Mesendoderm (in vitro differentiated cells): ENCODE results near the gene ARMH3.
"Not testable (repeated sequence)": the region's sequence is repeated elsewhere in the genome, so short reads cannot be mapped to it uniquely, and the experiment has no call there.

Experiments used
- DNase-seq: peaks from one replicate; pipeline ENCODE4 v3.0.0; 2013
- H2AK5ac ChIP-seq: 2 replicates; pipeline ENCODE4 v1.6.1; 2013; ENCODE audit warnings: low read length, inconsistent platforms
- H2BK120ac ChIP-seq: 2 replicates; pipeline ENCODE4 v1.6.1; 2013; ENCODE audit warnings: low read depth, mild to moderate bottlenecking, low read length, moderate library complexity, mixed read lengths
- H2BK15ac ChIP-seq: replicated peaks from 2 replicates; pipeline ENCODE4 v1.6.1; 2013; ENCODE audit warnings: low read depth, mild to moderate bottlenecking, moderate library complexity
- H2BK5ac ChIP-seq: 2 replicates; pipeline ENCODE4 v1.6.1; 2013; ENCODE audit warnings: low read length, inconsistent platforms
- H3K18ac ChIP-seq: 2 replicates; pipeline ENCODE4 v1.6.1; 2013; ENCODE audit warnings: mild to moderate bottlenecking, low read length, mixed read lengths
- H3K23ac ChIP-seq: one replicate; pipeline ENCODE4 v1.6.1; 2013; ENCODE audit warnings: low read length
- H3K27ac ChIP-seq: 2 replicates; pipeline ENCODE4 v1.5.1; 2013; ENCODE audit warnings: low read depth, mild to moderate bottlenecking, inconsistent platforms, low read length, moderate library complexity
- H3K27me3 ChIP-seq: 2 replicates; pipeline ENCODE4 v1.6.1; 2013; ENCODE audit warnings: low read length, control low read depth, mild to moderate bottlenecking, inconsistent platforms; ENCODE audit not compliant: insufficient read depth, poor library complexity
- H3K36me3 ChIP-seq: 2 replicates; pipeline ENCODE4 v1.6.1; 2013; ENCODE audit warnings: low read length, inconsistent platforms; ENCODE audit not compliant: control insufficient read depth, insufficient read depth
- H3K4ac ChIP-seq: one replicate; pipeline ENCODE4 v1.6.1; 2013; ENCODE audit warnings: low read depth, mild to moderate bottlenecking, low read length, moderate library complexity
- H3K4me1 ChIP-seq: 2 replicates; pipeline ENCODE4 v1.6.1; 2013; ENCODE audit warnings: low read depth, low read length, inconsistent platforms; ENCODE audit not compliant: control insufficient read depth
- H3K4me2 ChIP-seq: 2 replicates; pipeline ENCODE4 v1.6.1; 2013; ENCODE audit warnings: low read length
- H3K4me3 ChIP-seq: 2 replicates; pipeline ENCODE4 v1.5.1; 2013; ENCODE audit warnings: mild to moderate bottlenecking, low read length
- H3K56ac ChIP-seq: one replicate; pipeline ENCODE4 v1.6.1; 2013; ENCODE audit warnings: low read length
- H3K79me1 ChIP-seq: 2 replicates; pipeline ENCODE4 v1.6.1; 2013; ENCODE audit warnings: low read length, inconsistent platforms
- H3K79me2 ChIP-seq: 2 replicates; pipeline ENCODE4 v1.6.1; 2013; ENCODE audit warnings: mild to moderate bottlenecking, low read length; ENCODE audit not compliant: control insufficient read depth, insufficient read depth
- H3K9ac ChIP-seq: 2 replicates; pipeline ENCODE4 v1.6.1; 2013; ENCODE audit warnings: low read length, inconsistent platforms
- H4K5ac ChIP-seq: one replicate; pipeline ENCODE4 v1.6.1; 2013; ENCODE audit warnings: low read length
- H4K8ac ChIP-seq: one replicate; pipeline ENCODE4 v1.6.1; 2013; ENCODE audit warnings: low read depth, mild to moderate bottlenecking, control low read depth, low read length, moderate library complexity
- WGBS: extraction: QIAGEN DNeasy Blood & Tissue Kit; methylation state at CpG from one replicate; pipeline ENCODE4 v1.1.7; 2013; ENCODE audit warnings: low lambda C conversion rate, missing lambda C conversion rate; ENCODE audit not compliant: insufficient coverage; ENCODE audit errors: extremely low coverage; 5-methylcytosine and 5-hydroxymethylcytosine counted together

Gene ARMH3

DNA sequence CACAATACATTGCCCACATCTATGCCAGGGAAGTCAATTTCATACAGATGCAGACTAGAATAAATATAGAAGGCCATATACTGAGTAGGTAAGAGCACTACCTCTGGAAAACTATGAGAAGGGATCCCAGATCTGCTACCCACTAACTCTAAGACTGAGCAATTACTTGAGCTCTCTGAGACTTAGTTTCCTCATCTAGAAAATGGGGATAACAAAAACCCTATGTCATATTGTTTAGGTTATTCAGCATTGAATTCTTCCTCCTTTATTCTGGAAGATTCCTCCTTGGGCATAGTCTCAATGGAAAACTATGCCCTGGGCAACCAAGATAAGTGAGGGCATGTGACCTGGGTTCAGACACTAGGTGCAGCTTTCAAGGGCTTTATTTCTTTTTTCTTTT lies 4.0 kb upstream of the ARMH3 start:
- no peak overlapping the region for H3K9ac ChIP-seq
- no peak overlapping the region for H2BK15ac ChIP-seq
- H3K56ac ChIP-seq: no peak overlapping the region
- DNase-seq: no peak
- H2AK5ac ChIP-seq: no peak overlapping the region
- H3K4me1 ChIP-seq: no peaks in the 10 kb centered on the region
- H3K79me1 ChIP-seq: no peaks in the 10 kb centered on the region
- no peaks in the 10 kb centered on the region for H3K79me2 ChIP-seq
- no peak overlapping the region for H3K18ac ChIP-seq
- no peak overlapping the region for H3K27ac ChIP-seq
- H3K4me2 ChIP-seq: no peak overlapping the region
- no peak overlapping the region for H4K5ac ChIP-seq
- H3K4me3 ChIP-seq: no peak overlapping the region
- no peaks in the 10 kb centered on the region for H3K36me3 ChIP-seq
- no peak overlapping the region for H3K4ac ChIP-seq
- no peak overlapping the region for H3K23ac ChIP-seq
- H4K8ac ChIP-seq: no peak overlapping the region
- no peak overlapping the region for H2BK5ac ChIP-seq
- no peaks in the 10 kb centered on the region for H3K27me3 ChIP-seq
- H2BK120ac ChIP-seq: no peak overlapping the region

DNA sequence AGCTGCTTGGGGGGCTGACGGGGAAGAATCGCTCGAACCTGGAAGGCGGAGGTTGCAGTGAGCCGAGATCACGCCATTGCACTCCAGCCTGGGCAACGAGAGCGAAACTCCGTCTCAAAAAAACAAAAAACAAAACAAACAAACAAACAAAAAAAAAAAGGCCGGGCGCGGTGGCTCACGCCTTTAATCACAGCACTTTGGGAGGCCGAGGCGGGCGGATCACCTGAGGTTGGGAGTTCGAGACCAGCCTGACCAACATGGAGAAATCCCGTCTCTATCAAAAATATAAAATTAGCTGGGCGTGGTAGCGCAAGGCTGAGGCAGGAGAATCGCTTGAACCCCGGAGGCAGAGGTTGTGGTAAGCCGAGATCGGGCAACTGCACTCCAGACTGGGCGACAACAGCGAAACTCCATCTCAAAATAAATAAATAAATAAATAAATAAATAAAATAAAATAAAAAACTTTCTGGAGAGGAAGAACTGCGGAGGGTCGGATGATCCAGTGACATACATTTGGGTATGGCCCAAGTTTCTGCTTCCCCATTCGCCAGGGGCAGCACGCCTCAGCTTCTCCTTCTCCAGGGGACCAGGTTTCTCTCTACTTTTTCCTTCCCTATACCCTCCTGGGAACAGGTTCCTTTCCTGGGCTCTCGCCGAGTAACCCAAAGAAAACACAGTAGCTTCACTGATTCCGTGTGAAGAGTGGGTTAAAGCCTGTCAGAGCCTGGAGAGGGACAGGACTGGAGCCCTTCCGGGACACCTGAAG lies 909 bp downstream of the ARMH3 start:
- not testable (repeated sequence) for H2BK5ac ChIP-seq, H3K23ac ChIP-seq, H3K79me1 ChIP-seq, H3K27me3 ChIP-seq, H3K79me2 ChIP-seq, H4K8ac ChIP-seq, H3K36me3 ChIP-seq, H4K5ac ChIP-seq, H2BK15ac ChIP-seq, DNase-seq, H3K4ac ChIP-seq, H2AK5ac ChIP-seq, H3K4me1 ChIP-seq, H2BK120ac ChIP-seq
- peak overlapping the region; percentile 60 for H3K4me2 ChIP-seq
- peak overlapping the region; percentile 93 for H3K56ac ChIP-seq
- peak overlapping the region; percentile 75 for H3K27ac ChIP-seq
- H3K18ac ChIP-seq: peak overlapping the region; percentile 77
- no CpG with 5 or more reads among the region's 34 CpGs for WGBS
- H3K9ac ChIP-seq: peak overlapping the region; percentile 75
- peak overlapping the region; percentile 67 for H3K4me3 ChIP-seq

DNA sequence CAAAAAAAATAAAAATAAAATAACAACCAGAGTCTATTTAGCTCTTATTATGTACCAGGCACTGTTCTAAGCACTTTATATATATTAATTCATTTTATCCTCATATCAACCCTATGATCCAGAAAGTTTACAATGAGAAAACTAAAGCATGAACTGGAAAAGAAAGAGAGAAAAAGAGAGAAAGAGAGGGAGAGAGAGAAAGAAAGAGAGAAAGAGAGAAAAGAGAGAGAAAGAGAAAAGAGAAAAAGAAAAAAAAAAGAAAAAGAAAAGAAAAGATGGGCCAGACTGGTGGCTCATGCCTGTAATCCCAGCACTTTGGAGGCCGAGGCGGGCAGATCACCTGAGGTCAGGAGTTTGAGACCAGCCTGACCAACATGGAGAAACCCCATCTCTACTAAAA lies 9.9 kb downstream of the ARMH3 start:
- no peak overlapping the region for H3K4me3 ChIP-seq
- H3K27ac ChIP-seq: no peak overlapping the region
- no peak overlapping the region for H2BK15ac ChIP-seq
- H3K27me3 ChIP-seq: no peaks in the 10 kb centered on the region
- H2AK5ac ChIP-seq: no peak overlapping the region
- no peak for DNase-seq
- no peak overlapping the region for H2BK120ac ChIP-seq
- H3K79me1 ChIP-seq: peaks cover 4% of the 10 kb centered on the region
- H3K79me2 ChIP-seq: no peaks in the 10 kb centered on the region
- no CpG with 5 or more reads among the region's 2 CpGs for WGBS
- no peak overlapping the region for H2BK5ac ChIP-seq
- no peak overlapping the region for H3K23ac ChIP-seq
- no peak overlapping the region for H3K4me2 ChIP-seq
- no peak overlapping the region for H3K9ac ChIP-seq
- H3K4ac ChIP-seq: no peak overlapping the region
- H4K8ac ChIP-seq: no peak overlapping the region
- H4K5ac ChIP-seq: no peak overlapping the region
- H3K36me3 ChIP-seq: no peaks in the 10 kb centered on the region
- no peak overlapping the region for H3K56ac ChIP-seq
- H3K4me1 ChIP-seq: no peaks in the 10 kb centered on the region
- H3K18ac ChIP-seq: no peak overlapping the region

DNA sequence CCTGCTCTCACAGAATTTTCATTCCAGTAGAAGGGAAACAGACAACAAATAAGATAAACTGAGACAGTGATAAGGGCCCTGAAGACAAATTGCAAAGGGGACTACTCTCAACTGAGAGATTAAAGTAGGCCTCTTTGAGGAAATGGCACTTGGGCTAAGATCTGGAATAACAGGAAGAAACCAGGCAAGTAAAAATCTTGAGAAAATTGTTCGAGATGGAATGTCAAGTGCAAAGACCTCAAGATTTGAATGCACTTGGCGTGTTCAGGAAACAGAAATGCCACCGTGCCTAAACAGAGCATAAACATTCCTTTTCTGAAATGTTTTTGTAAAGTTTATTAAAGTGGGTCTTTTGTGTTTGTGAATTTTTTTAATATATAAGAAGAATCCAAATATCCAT lies 10.7 kb downstream of the ARMH3 start:
- Histone ChIP-seq H3K27me3 (no peaks in the 10 kb centered on the region), H3K36me3 (no peaks in the 10 kb centered on the region), H3K27ac (no peak overlapping the region), H3K23ac (no peak overlapping the region), H3K4ac (no peak overlapping the region), H3K4me2 (no peak overlapping the region), H3K56ac (no peak overlapping the region), H4K8ac (no peak overlapping the region), H4K5ac (no peak overlapping the region), H2BK120ac (no peak overlapping the region), H3K4me1 (no peaks in the 10 kb centered on the region), H2BK5ac (no peak overlapping the region), H3K79me2 (peaks cover 3% of the 10 kb centered on the region), H2BK15ac (no peak overlapping the region), H3K4me3 (no peak overlapping the region), H2AK5ac (no peak overlapping the region), H3K79me1 (peaks cover 8% of the 10 kb centered on the region), H3K9ac (no peak overlapping the region), H3K18ac (no peak overlapping the region)
- WGBS: no CpG with 5 or more reads among the region's 3 CpGs
- no peak for DNase-seq

GRCh38 chr10:102040305-102041050 lies 15.5 kb downstream of the ARMH3 start:
- Histone ChIP-seq H2BK15ac (no peak overlapping the region), H3K23ac (no peak overlapping the region), H2BK5ac (no peak overlapping the region), H3K79me1 (peaks cover 6% of the 10 kb centered on the region), H4K5ac (no peak overlapping the region), H3K79me2 (peaks cover 3% of the 10 kb centered on the region), H3K4me3 (no peak overlapping the region), H3K4ac (no peak overlapping the region), H3K56ac (no peak overlapping the region), H3K9ac (no peak overlapping the region), H3K4me2 (no peak overlapping the region), H2AK5ac (no peak overlapping the region), H3K27ac (no peak overlapping the region), H3K18ac (no peak overlapping the region), H2BK120ac (no peak overlapping the region), H3K27me3 (no peaks in the 10 kb centered on the region), H4K8ac (no peak overlapping the region), H3K4me1 (no peaks in the 10 kb centered on the region), H3K36me3 (no peaks in the 10 kb centered on the region)
- DNase-seq: no peak
- WGBS: no CpG with 5 or more reads among the region's 7 CpGs
